HL-60 (cell line): ENCODE data around the gene SPATA21.
A peak's percentile ranks its signal among the peaks of the same experiment; 100 is the strongest.

Experiments used
- DNase-seq, 2 experiments: peaks; one replicate each; pipeline ENCODE4 v3.0.0-alpha.2; 2010 to 2020; ENCODE audit warnings: low read depth in 1 of 2, low spot score in 1 of 2
- H3K27ac ChIP-seq: fragments of 250-450 bp; sonication (Bioruptor Pico); replicated peaks from 2 replicates; pipeline ENCODE4 v1.5.1; 2020; ENCODE audit warnings: mild to moderate bottlenecking, moderate library complexity
- H3K27me3 ChIP-seq: fragments of 250-450 bp; sonication (Bioruptor Pico); 2 replicates; pipeline ENCODE4 v1.5.1; 2021; ENCODE audit warnings: mild to moderate bottlenecking, moderate library complexity; ENCODE audit not compliant: insufficient read depth, poor library complexity, severe bottlenecking
- H3K4me3 ChIP-seq: replicated peaks from 2 replicates; pipeline ENCODE4 v1.5.1; 2011; ENCODE audit warnings: mild to moderate bottlenecking, control low read depth, low read length; ENCODE audit not compliant: insufficient read depth
- GABPA ChIP-seq: IDR thresholded peaks from 2 replicates; pipeline ENCODE4 v1.6.1; 2012; ENCODE audit warnings: low read depth
- POLR2AphosphoS5 ChIP-seq: IDR thresholded peaks from 2 replicates; pipeline ENCODE4 v1.6.1; 2012; ENCODE audit warnings: low read depth
- SPI1 ChIP-seq: IDR thresholded peaks from 2 replicates; pipeline ENCODE4 v1.6.1; 2012; ENCODE audit warnings: low read depth, mild to moderate bottlenecking, borderline replicate concordance
- TF ChIP-seq, protein P1 (sequence below): IDR thresholded peaks from one replicate; pipeline ENCODE4 v1.5.1; 2011; ENCODE audit warnings: low read length, control low read depth, inconsistent platforms; ENCODE audit not compliant: insufficient read depth
- TF ChIP-seq, protein P2 (sequence below): IDR thresholded peaks from 2 replicates; pipeline ENCODE4 v1.6.1; 2012; ENCODE audit warnings: low read depth; ENCODE audit not compliant: insufficient replicate concordance

SPATA21 gene

DNA sequence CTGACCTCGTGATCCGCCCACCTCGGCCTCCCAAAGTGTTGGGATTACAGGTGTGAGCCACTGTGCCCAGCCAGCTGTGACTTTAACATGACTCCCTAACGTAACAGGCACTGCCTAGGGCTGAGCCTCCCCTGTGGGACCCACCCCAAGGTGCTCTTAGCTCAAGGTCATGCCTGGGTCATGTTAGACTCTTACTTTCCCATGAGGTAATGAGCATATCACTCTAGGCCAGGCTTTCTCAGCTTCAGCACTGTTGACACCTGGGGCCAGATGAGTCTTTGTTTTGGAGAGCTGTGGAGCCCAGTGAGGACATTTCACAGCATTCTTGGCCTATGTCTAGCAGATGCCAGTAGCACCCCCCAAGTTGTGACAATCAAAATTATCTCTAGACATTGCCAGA lies 7.8 kb upstream of the SPATA21 start:
- Histone ChIP-seq H3K4me3 (no peak overlapping the region), H3K27ac (no peak overlapping the region), H3K27me3 (no peaks in the 10 kb centered on the region)
- no peak for DNase-seq
- TF ChIP-seq, protein P1, sequence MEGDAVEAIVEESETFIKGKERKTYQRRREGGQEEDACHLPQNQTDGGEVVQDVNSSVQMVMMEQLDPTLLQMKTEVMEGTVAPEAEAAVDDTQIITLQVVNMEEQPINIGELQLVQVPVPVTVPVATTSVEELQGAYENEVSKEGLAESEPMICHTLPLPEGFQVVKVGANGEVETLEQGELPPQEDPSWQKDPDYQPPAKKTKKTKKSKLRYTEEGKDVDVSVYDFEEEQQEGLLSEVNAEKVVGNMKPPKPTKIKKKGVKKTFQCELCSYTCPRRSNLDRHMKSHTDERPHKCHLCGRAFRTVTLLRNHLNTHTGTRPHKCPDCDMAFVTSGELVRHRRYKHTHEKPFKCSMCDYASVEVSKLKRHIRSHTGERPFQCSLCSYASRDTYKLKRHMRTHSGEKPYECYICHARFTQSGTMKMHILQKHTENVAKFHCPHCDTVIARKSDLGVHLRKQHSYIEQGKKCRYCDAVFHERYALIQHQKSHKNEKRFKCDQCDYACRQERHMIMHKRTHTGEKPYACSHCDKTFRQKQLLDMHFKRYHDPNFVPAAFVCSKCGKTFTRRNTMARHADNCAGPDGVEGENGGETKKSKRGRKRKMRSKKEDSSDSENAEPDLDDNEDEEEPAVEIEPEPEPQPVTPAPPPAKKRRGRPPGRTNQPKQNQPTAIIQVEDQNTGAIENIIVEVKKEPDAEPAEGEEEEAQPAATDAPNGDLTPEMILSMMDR, result no peak
- TF ChIP-seq, protein P2, sequence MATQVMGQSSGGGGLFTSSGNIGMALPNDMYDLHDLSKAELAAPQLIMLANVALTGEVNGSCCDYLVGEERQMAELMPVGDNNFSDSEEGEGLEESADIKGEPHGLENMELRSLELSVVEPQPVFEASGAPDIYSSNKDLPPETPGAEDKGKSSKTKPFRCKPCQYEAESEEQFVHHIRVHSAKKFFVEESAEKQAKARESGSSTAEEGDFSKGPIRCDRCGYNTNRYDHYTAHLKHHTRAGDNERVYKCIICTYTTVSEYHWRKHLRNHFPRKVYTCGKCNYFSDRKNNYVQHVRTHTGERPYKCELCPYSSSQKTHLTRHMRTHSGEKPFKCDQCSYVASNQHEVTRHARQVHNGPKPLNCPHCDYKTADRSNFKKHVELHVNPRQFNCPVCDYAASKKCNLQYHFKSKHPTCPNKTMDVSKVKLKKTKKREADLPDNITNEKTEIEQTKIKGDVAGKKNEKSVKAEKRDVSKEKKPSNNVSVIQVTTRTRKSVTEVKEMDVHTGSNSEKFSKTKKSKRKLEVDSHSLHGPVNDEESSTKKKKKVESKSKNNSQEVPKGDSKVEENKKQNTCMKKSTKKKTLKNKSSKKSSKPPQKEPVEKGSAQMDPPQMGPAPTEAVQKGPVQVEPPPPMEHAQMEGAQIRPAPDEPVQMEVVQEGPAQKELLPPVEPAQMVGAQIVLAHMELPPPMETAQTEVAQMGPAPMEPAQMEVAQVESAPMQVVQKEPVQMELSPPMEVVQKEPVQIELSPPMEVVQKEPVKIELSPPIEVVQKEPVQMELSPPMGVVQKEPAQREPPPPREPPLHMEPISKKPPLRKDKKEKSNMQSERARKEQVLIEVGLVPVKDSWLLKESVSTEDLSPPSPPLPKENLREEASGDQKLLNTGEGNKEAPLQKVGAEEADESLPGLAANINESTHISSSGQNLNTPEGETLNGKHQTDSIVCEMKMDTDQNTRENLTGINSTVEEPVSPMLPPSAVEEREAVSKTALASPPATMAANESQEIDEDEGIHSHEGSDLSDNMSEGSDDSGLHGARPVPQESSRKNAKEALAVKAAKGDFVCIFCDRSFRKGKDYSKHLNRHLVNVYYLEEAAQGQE, result no peak
- no peak for TF ChIP-seq POLR2AphosphoS5
- no peak for TF ChIP-seq GABPA
- no peak for TF ChIP-seq SPI1

DNA sequence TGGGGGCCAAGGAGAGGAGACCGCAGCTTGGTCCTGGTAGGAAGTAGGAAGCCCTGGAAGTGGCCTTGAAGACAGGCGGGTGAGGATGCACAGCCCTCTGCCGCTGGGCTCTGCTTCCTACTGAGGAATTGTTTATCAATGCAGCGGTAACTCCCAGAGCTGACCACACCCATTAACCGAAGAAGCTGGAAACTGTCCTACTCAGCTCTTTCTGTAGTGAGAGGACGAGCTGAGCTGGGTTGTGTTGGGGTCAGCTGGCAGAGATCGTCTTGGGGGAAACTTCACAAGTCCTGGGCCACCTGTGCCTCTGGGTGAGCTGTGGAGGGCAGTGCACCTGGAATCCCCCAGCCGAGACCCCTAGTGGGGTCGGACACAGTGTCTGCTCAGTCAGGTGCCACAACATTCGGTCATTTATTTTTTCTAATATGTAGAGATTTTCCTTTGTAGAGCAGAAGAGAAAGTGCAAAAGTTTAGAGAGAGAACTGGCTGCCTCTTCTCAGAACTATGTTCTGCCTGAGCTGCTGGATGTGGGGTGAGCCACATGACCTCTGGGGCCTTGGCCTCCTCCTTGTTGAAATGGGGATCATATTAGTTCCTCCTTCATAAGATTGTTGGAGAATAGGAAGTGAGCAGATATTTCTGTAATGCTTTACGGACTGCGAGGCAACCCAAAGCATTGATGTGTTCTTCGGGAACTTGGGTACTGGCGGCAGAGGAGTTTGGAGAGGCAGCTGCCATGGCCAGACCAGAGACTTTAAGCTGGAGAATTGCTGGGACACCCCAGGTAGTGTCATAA lies 6.9 kb upstream of the SPATA21 start:
- peak in 1 of 2 experiments; percentile 27 for DNase-seq
- TF ChIP-seq SPI1, result no peak
- Histone ChIP-seq H3K4me3 (no peak overlapping the region), H3K27ac (no peak overlapping the region), H3K27me3 (no peaks in the 10 kb centered on the region)

DNA sequence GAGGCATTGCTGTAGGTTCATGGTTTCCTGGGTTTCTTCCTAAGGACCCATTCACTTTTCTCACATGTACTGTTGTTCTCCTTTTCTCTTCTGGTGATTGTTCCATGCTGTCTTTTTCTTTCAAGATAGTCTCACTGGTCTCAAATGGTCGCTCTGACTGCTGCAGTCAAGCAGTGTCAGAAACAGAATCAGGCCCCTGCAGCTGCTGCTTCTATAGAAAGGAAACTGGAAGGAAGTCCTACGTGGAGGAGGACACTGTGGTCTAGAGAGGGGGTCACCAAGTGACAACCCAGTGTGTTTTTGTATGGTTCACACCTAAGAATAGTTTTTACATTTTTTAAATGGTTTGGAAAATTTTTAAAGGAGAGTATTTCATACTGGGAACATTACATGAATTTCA lies 5.7 kb upstream of the SPATA21 start:
- DNase-seq, result peak in 1 of 2 experiments; percentile 10
- TF ChIP-seq GABPA, result no peak
- TF ChIP-seq POLR2AphosphoS5, result no peak
- TF ChIP-seq, protein P2, result no peak
- no peak for TF ChIP-seq SPI1
- TF ChIP-seq, protein P1, result no peak
- Histone ChIP-seq H3K4me3 (no peak overlapping the region), H3K27ac (no peak overlapping the region; the same call in 1 of the 2 replicates), H3K27me3 (no peaks in the 10 kb centered on the region)

DNA sequence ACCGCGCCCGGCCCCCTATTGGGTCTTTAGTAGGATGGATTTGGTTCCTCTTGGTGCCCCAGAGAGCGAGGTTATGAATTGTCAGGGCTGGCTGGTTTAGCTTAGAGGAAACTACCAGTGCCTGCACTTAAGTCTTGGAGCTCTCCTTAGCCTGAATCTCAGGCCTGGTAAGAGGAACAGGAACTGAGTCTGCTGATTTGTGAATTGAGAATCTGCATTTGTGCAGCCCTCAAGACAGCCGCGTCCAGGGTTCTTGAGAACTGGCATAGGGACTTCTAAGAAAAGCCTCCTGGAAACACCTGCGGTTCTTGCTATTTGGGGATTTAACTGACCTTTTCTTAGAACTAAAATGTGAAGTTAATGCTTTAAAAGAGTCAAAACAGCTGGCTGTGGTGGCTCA lies 5.0 kb upstream of the SPATA21 start:
- no peaks in the 10 kb centered on the region for H3K27me3 ChIP-seq
- no peak overlapping the region for H3K4me3 ChIP-seq
- H3K27ac ChIP-seq, result no peak overlapping the region; the same call in 1 of the 2 replicates
- peak in 1 of 2 experiments; percentile 55 for DNase-seq
- TF ChIP-seq SPI1 (peak; percentile 72), POLR2AphosphoS5 (no peak)

- TF ChIP-seq SPI1, result peak; percentile 14; the same call in 1 of the 2 replicates
- no peak for TF ChIP-seq POLR2AphosphoS5
- peak; percentile 49 for TF ChIP-seq GABPA
- Histone ChIP-seq H3K27me3 (no peaks in the 10 kb centered on the region), H3K4me3 (peak overlapping the region; percentile 100), H3K27ac (peak overlapping the region; percentile 62)
- DNase-seq, result no peak
These were observed 4.0 kb upstream of the SPATA21 start for GRCh38 chr1:16441282-16441665.
